GM20000 (cell line): ENCODE data around the gene PRPF18.
"Not testable (repeated sequence)": the region's sequence is repeated elsewhere in the genome, so short reads cannot be mapped to it uniquely, and the experiment has no call there.

Experiments used
- DNase-seq: peaks from one replicate; pipeline ENCODE4 v3.0.0; 2012; ENCODE audit warnings: low spot score
- CTCF ChIP-seq: IDR thresholded peaks from 2 replicates; pipeline ENCODE4 v1.5.1; 2012; ENCODE audit warnings: mild to moderate bottlenecking, control low read depth; ENCODE audit errors: extremely low read depth, missing control alignments

The PRPF18 gene

GRCh38 chr10:13586676-13587355, at the start of gene PRPF18:
Gene PRPF18 (plus strand): TSS chr10:13586965. CDS start chr10:13587087, 122 bp downstream.
- DNase-seq, result peak; percentile 91
- TF ChIP-seq CTCF, result peak; percentile 91

- DNase-seq, result not testable (repeated sequence)
Measured at GRCh38 chr10:13537985-13538384, 48.8 kb upstream of the PRPF18 start.

- TF ChIP-seq CTCF, result no peak
- DNase-seq, result no peak
Measured at GRCh38 chr10:13542533-13542932, 44.2 kb upstream of the PRPF18 start.

- TF ChIP-seq CTCF, result no peak
- DNase-seq, result no peak
Measured at GRCh38 chr10:13550802-13551201, 36.0 kb upstream of the PRPF18 start.

GRCh38 chr10:13555884-13556510, 30.8 kb upstream of the PRPF18 start:
- no peak for TF ChIP-seq CTCF
- DNase-seq, result no peak

GRCh38 chr10:13559124-13559700, 27.6 kb upstream of the PRPF18 start:
- DNase-seq, result no peak
- TF ChIP-seq CTCF, result no peak

GRCh38 chr10:13560597-13560996, 26.2 kb upstream of the PRPF18 start:
- no peak for TF ChIP-seq CTCF
- no peak for DNase-seq
